Neural cell (in vitro differentiated cells): ENCODE data around the gene RABGAP1L. TPM values are rescaled to one million over a fixed set of nuclear protein-coding genes. Genes with fewer than 3 reads are reported as not detected.

Source experiments
- H2AFZ ChIP-seq: fragments of 200-600, 300-800 bp; sonication (generic), shearing (Covaris generic); 2 replicates; pipeline ENCODE4 v1.6.0; 2014; ENCODE audit warnings: low read depth, mild to moderate bottlenecking, antibody characterized with exemption, low read length, moderate library complexity
- H3F3A ChIP-seq: fragments of 200-600 bp; shearing (Covaris generic); 2 replicates; pipeline ENCODE4 v1.6.1; 2016; ENCODE audit warnings: mild to moderate bottlenecking, moderate library complexity, mixed read lengths, antibody characterized with exemption, low read length; ENCODE audit not compliant: insufficient read depth, poor library complexity, severe bottlenecking
- H3K27ac ChIP-seq: fragments of 200-600, 300-800 bp; sonication (generic), shearing (Covaris generic); 2 replicates; pipeline ENCODE4 v1.5.1; 2014; ENCODE audit warnings: mild to moderate bottlenecking, low read length, moderate library complexity
- H3K27me3 ChIP-seq: fragments of 300-800, 200-600 bp; sonication (generic), shearing (Covaris generic); 2 replicates; pipeline ENCODE4 v1.6.0; 2014; ENCODE audit warnings: mild to moderate bottlenecking, low read depth, low read length, moderate library complexity; ENCODE audit not compliant: insufficient read depth
- H3K36me3 ChIP-seq: fragments of 300-800, 200-600 bp; sonication (generic), shearing (Covaris generic); 2 replicates; pipeline ENCODE4 v1.5.1; 2014; ENCODE audit warnings: mild to moderate bottlenecking, antibody characterized with exemption, low read length, moderate library complexity; ENCODE audit not compliant: insufficient read depth
- H3K4me2 ChIP-seq: fragments of 300-800, 200-600 bp; sonication (generic), shearing (Covaris generic); 2 replicates; pipeline ENCODE4 v1.6.0; 2014; ENCODE audit warnings: mild to moderate bottlenecking, low read length
- H3K4me3 ChIP-seq: fragments of 300-800, 200-600 bp; sonication (generic), shearing (Covaris generic); 2 replicates; pipeline ENCODE4 v1.5.1; 2014; ENCODE audit warnings: mild to moderate bottlenecking, low read length, moderate library complexity
- H3K79me2 ChIP-seq: fragments of 200-600 bp; shearing (Covaris generic); replicated peaks from 2 replicates; pipeline ENCODE4 v1.6.0; 2014; ENCODE audit warnings: mild to moderate bottlenecking, low read length, moderate library complexity; ENCODE audit not compliant: insufficient read depth
- H3K9ac ChIP-seq: fragments of 300-800, 200-600 bp; sonication (generic), shearing (Covaris generic); 2 replicates; pipeline ENCODE4 v1.6.1; 2016; ENCODE audit warnings: mild to moderate bottlenecking, low read length, mixed read lengths
- H3K9me2 ChIP-seq: fragments of 200-600 bp; shearing (Covaris generic); 2 replicates; pipeline ENCODE4 v1.6.1; 2016; ENCODE audit warnings: mild to moderate bottlenecking, low read length, mixed read lengths; ENCODE audit not compliant: insufficient read depth
- H3K9me3 ChIP-seq: fragments of 200-600, 300-800 bp; sonication (generic), shearing (Covaris generic); 2 replicates; pipeline ENCODE4 v1.6.1; 2016; ENCODE audit warnings: mild to moderate bottlenecking, mixed run types, low read length, moderate library complexity, mixed read lengths
- H4K20me1 ChIP-seq: fragments of 200-600 bp; shearing (Covaris generic); 2 replicates; pipeline ENCODE4 v1.6.1; 2016; ENCODE audit warnings: mild to moderate bottlenecking, mixed run types; ENCODE audit not compliant: insufficient read depth
- EP300 ChIP-seq: fragments of 450-650 bp; conservative IDR thresholded peaks from 2 replicates; pipeline ENCODE4 v1.6.1; 2014; ENCODE audit warnings: antibody characterized with exemption, mild to moderate bottlenecking, moderate library complexity; ENCODE audit not compliant: poor library complexity, severe bottlenecking
- EZH2 ChIP-seq: fragments of 200-600, 300-800 bp; shearing (Covaris generic), sonication (generic); IDR thresholded peaks from 2 replicates; pipeline ENCODE4 v1.6.1; 2014; ENCODE audit warnings: antibody characterized with exemption, low read length, borderline replicate concordance, mild to moderate bottlenecking; ENCODE audit not compliant: insufficient read depth, poor library complexity, severe bottlenecking
- MXI1 ChIP-seq: fragments of 450-650 bp; conservative IDR thresholded peaks from 2 replicates; pipeline ENCODE4 v1.6.1; 2014; ENCODE audit warnings: antibody characterized with exemption, mild to moderate bottlenecking; ENCODE audit not compliant: poor library complexity, severe bottlenecking
- POLR2AphosphoS5 ChIP-seq: IDR thresholded peaks from 2 replicates; pipeline ENCODE4 v1.6.1; 2012
- RAD21 ChIP-seq: fragments of 450-650 bp; conservative IDR thresholded peaks from 2 replicates; pipeline ENCODE4 v1.6.1; 2014; ENCODE audit warnings: antibody characterized with exemption, mild to moderate bottlenecking, moderate library complexity
- SMC3 ChIP-seq: fragments of 450-650 bp; conservative IDR thresholded peaks from 2 replicates; pipeline ENCODE4 v1.6.1; 2014; ENCODE audit warnings: antibody characterized with exemption, mild to moderate bottlenecking, moderate library complexity; ENCODE audit not compliant: poor library complexity
- TAF1 ChIP-seq: IDR thresholded peaks from 2 replicates; pipeline ENCODE4 v1.6.1; 2012; ENCODE audit warnings: low read depth
- polyA plus RNA-seq: library from polyadenylated mRNA; depleted of rRNA; stranded (reverse); fragments of >200 nt; gene quantifications from 2 replicates; pipeline ENCODE4 v1.2.3, GENCODE V29; 2014
- TF ChIP-seq, protein P1 (sequence below): fragments of 450-650 bp; IDR thresholded peaks from 2 replicates; pipeline ENCODE4 v1.5.1; 2014; ENCODE audit warnings: antibody characterized with exemption, mild to moderate bottlenecking, moderate library complexity; ENCODE audit not compliant: poor library complexity, severe bottlenecking
- TF ChIP-seq, protein P2 (sequence below): IDR thresholded peaks from 2 replicates; pipeline ENCODE4 v1.6.1; 2012; ENCODE audit warnings: borderline replicate concordance

The RABGAP1L gene
- polyA plus RNA-seq, 1 donor from 2014 or later = 32.2 TPM

DNA sequence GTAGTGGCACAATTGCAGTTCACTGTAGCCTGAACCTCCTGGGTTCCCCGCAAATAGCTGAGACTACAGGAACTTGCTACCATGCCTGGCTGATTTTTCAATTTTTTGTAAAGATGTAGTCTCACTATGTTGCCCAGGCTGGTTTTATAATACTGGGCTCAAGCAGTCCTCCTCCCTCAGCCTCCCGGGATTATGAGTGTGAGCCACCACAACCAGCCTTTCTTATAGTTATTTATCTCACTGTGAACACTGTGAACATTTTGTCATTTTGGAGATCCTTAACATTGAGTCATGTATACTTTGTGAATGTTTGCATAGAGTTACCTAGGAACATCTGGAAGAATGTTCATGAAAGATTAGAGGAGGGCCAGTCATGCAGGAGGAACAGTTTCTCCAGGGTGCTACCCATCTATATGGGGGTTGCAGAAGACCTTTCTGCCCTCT lies 713.3 kb downstream of the RABGAP1L start:
- Histone ChIP-seq H3K4me2 (no peak overlapping the region), H3K79me2 (no peaks in the 10 kb centered on the region), H3K9me2 (no peaks in the 10 kb centered on the region), H3K9me3 (no peaks in the 10 kb centered on the region), H4K20me1 (no peaks in the 10 kb centered on the region), H3F3A (no peaks in the 10 kb centered on the region), H3K9ac (no peak overlapping the region), H3K36me3 (no peaks in the 10 kb centered on the region), H3K27ac (no peak overlapping the region), H3K4me3 (no peak overlapping the region), H3K27me3 (no peaks in the 10 kb centered on the region), H2AFZ (no peak overlapping the region)
- TF ChIP-seq POLR2AphosphoS5 (no peak), EZH2 (no peak), RAD21 (no peak), TAF1 (no peak), EP300 (no peak), SMC3 (no peak)
- TF ChIP-seq, protein P1, sequence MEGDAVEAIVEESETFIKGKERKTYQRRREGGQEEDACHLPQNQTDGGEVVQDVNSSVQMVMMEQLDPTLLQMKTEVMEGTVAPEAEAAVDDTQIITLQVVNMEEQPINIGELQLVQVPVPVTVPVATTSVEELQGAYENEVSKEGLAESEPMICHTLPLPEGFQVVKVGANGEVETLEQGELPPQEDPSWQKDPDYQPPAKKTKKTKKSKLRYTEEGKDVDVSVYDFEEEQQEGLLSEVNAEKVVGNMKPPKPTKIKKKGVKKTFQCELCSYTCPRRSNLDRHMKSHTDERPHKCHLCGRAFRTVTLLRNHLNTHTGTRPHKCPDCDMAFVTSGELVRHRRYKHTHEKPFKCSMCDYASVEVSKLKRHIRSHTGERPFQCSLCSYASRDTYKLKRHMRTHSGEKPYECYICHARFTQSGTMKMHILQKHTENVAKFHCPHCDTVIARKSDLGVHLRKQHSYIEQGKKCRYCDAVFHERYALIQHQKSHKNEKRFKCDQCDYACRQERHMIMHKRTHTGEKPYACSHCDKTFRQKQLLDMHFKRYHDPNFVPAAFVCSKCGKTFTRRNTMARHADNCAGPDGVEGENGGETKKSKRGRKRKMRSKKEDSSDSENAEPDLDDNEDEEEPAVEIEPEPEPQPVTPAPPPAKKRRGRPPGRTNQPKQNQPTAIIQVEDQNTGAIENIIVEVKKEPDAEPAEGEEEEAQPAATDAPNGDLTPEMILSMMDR = no peak
- TF ChIP-seq, protein P2, sequence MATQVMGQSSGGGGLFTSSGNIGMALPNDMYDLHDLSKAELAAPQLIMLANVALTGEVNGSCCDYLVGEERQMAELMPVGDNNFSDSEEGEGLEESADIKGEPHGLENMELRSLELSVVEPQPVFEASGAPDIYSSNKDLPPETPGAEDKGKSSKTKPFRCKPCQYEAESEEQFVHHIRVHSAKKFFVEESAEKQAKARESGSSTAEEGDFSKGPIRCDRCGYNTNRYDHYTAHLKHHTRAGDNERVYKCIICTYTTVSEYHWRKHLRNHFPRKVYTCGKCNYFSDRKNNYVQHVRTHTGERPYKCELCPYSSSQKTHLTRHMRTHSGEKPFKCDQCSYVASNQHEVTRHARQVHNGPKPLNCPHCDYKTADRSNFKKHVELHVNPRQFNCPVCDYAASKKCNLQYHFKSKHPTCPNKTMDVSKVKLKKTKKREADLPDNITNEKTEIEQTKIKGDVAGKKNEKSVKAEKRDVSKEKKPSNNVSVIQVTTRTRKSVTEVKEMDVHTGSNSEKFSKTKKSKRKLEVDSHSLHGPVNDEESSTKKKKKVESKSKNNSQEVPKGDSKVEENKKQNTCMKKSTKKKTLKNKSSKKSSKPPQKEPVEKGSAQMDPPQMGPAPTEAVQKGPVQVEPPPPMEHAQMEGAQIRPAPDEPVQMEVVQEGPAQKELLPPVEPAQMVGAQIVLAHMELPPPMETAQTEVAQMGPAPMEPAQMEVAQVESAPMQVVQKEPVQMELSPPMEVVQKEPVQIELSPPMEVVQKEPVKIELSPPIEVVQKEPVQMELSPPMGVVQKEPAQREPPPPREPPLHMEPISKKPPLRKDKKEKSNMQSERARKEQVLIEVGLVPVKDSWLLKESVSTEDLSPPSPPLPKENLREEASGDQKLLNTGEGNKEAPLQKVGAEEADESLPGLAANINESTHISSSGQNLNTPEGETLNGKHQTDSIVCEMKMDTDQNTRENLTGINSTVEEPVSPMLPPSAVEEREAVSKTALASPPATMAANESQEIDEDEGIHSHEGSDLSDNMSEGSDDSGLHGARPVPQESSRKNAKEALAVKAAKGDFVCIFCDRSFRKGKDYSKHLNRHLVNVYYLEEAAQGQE = no peak

DNA sequence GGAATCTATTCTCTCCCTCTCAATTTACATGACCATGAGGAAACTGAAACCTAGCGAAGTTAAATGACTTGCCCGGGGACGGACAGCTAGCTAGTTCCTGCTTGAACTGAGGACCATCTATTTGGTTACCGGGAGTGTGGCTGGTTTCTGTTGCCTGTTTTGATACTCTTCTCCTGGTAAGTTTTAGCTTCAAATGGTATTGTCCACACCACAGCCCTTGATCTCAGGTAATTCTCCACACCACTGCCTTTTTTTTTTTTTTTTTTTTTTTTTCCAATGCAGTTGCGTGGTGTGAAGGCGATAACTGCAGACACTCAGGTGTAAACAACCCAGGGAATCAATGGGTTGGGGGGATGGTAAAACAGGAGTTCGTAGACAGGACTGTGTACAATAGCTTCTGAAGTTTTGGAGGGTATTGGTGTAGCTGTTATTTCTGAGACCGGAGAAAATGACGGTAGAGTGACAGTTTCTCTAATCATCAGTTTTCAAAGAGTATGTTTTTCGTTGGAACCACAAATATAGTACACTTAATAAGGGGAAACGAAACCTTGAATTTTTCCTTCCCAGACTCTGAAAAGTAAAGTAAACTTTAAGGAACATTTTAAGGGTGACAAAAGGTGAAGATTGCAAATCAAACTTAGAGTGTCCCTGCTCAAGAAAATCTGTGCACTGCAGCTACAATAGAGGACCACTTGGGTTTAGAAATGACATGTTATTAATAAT lies 715.2 kb downstream of the RABGAP1L start:
- H3K4me2 ChIP-seq = no peak overlapping the region
- no peaks in the 10 kb centered on the region for H3K79me2 ChIP-seq
- H4K20me1 ChIP-seq = no peaks in the 10 kb centered on the region
- no peak overlapping the region for H3K9ac ChIP-seq
- no peak for TF ChIP-seq MXI1
- TF ChIP-seq POLR2AphosphoS5 = no peak
- no peak for TF ChIP-seq RAD21
- no peak for TF ChIP-seq TAF1
- no peak for TF ChIP-seq SMC3
- H3K9me3 ChIP-seq = no peaks in the 10 kb centered on the region
- no peak overlapping the region for H2AFZ ChIP-seq
- H3K4me3 ChIP-seq = no peak overlapping the region
- no peak overlapping the region for H3K27ac ChIP-seq
- no peaks in the 10 kb centered on the region for H3K9me2 ChIP-seq
- H3F3A ChIP-seq = no peaks in the 10 kb centered on the region
- no peaks in the 10 kb centered on the region for H3K36me3 ChIP-seq
- no peaks in the 10 kb centered on the region for H3K27me3 ChIP-seq
